Neuronal stem cell (in vitro differentiated cells): Measurements from ENCODE around the gene PTPRC.

Experiments used
- DNase-seq: peaks from one replicate; pipeline ENCODE4 v3.0.0-alpha.2; 2013; ENCODE audit warnings: low spot score
- H2AFZ ChIP-seq: one replicate; pipeline ENCODE4 v1.6.1; 2013; ENCODE audit warnings: mild to moderate bottlenecking, low read length, inconsistent platforms
- H2AK5ac ChIP-seq: 2 replicates; pipeline ENCODE4 v1.6.1; 2013; ENCODE audit warnings: low read depth, mild to moderate bottlenecking, inconsistent platforms, low read length, moderate library complexity, mixed read lengths
- H2BK120ac ChIP-seq: 2 replicates; pipeline ENCODE4 v1.6.1; 2013; ENCODE audit warnings: low read depth, mild to moderate bottlenecking, inconsistent platforms, low read length, moderate library complexity, mixed read lengths
- H2BK12ac ChIP-seq: one replicate; pipeline ENCODE4 v1.6.1; 2013; ENCODE audit warnings: low read length, inconsistent platforms
- H2BK15ac ChIP-seq: 2 replicates; pipeline ENCODE4 v1.6.1; 2013; ENCODE audit warnings: mild to moderate bottlenecking, low read length, inconsistent platforms, mixed read lengths
- H2BK5ac ChIP-seq: one replicate; pipeline ENCODE4 v1.6.1; 2013; ENCODE audit warnings: inconsistent platforms, mild to moderate bottlenecking, low read length, moderate library complexity
- H3K14ac ChIP-seq: one replicate; pipeline ENCODE4 v1.6.1; 2013; ENCODE audit warnings: low read length, inconsistent platforms
- H3K18ac ChIP-seq: 2 replicates; pipeline ENCODE4 v1.6.1; 2013; ENCODE audit warnings: low read length, inconsistent platforms
- H3K23ac ChIP-seq: 2 replicates; pipeline ENCODE4 v1.6.1; 2013; ENCODE audit warnings: low read depth, mild to moderate bottlenecking, mixed read lengths, low read length, inconsistent platforms; ENCODE audit not compliant: poor library complexity
- H3K27ac ChIP-seq: replicated peaks from 3 replicates; pipeline ENCODE4 v1.5.1; 2013; ENCODE audit warnings: low read length, inconsistent platforms
- H3K27me3 ChIP-seq, 3 experiments: 2 replicates each; pipeline ENCODE4 v1.6.1; 2013; ENCODE audit warnings: low read length in 3 of 3, mild to moderate bottlenecking in 2 of 3, inconsistent platforms in 1 of 3, low read depth in 1 of 3, mixed read lengths in 1 of 3, moderate library complexity in 1 of 3; ENCODE audit not compliant: control insufficient read depth in 3 of 3, insufficient read depth in 3 of 3
- H3K36me3 ChIP-seq, 2 donors: replicated peaks in 1 of 2; 2 replicates each; pipeline ENCODE4 v1.6.1; 2013; ENCODE audit warnings: low read length in 2 of 2; ENCODE audit not compliant: control insufficient read depth in 2 of 2, insufficient read depth in 2 of 2
- H3K4ac ChIP-seq: 2 replicates; pipeline ENCODE4 v1.6.1; 2013; ENCODE audit warnings: inconsistent platforms, mild to moderate bottlenecking, low read length, moderate library complexity
- H3K4me1 ChIP-seq, 2 donors: 1 replicate in 1 of 2; 2 replicates in 1 of 2; pipeline ENCODE4 v1.6.1; 2013; ENCODE audit warnings: low read length in 2 of 2, low read depth in 1 of 2; ENCODE audit not compliant: control insufficient read depth in 2 of 2, insufficient read depth in 1 of 2
- H3K4me2 ChIP-seq: one replicate; pipeline ENCODE4 v1.6.1; 2013; ENCODE audit warnings: mild to moderate bottlenecking, low read length, inconsistent platforms; ENCODE audit not compliant: insufficient read depth, poor library complexity, severe bottlenecking
- H3K4me3 ChIP-seq, 2 donors: 2 replicates each; pipeline ENCODE4 v1.5.1; 2013; ENCODE audit warnings: low read length in 2 of 2, mild to moderate bottlenecking in 2 of 2, inconsistent platforms in 1 of 2, moderate library complexity in 1 of 2
- H3K79me1 ChIP-seq: one replicate; pipeline ENCODE4 v1.6.1; 2013; ENCODE audit warnings: low read depth, mild to moderate bottlenecking, inconsistent platforms, low read length, moderate library complexity
- H3K9ac ChIP-seq: one replicate; pipeline ENCODE4 v1.6.1; 2013; ENCODE audit warnings: mild to moderate bottlenecking, low read depth, low read length, inconsistent platforms; ENCODE audit not compliant: poor library complexity
- H3K9me3 ChIP-seq, 2 donors: replicated peaks in 1 of 2; 2 replicates each; pipeline versions ENCODE3 to v1.6.1; 2013; ENCODE audit warnings: low read length in 2 of 2, mild to moderate bottlenecking in 2 of 2, inconsistent platforms in 1 of 2, low read depth in 1 of 2, mixed read lengths in 1 of 2, moderate library complexity in 1 of 2; ENCODE audit not compliant: control insufficient read depth in 2 of 2, insufficient read depth in 1 of 2
- H4K8ac ChIP-seq: one replicate; pipeline ENCODE4 v1.6.1; 2013; ENCODE audit warnings: low read depth, mild to moderate bottlenecking, inconsistent platforms, low read length, moderate library complexity
- H4K91ac ChIP-seq: one replicate; pipeline ENCODE4 v1.6.1; 2013; ENCODE audit warnings: low read length, low read depth, mild to moderate bottlenecking, inconsistent platforms; ENCODE audit not compliant: poor library complexity
- WGBS, 2 donors: extraction: QIAGEN DNeasy Blood & Tissue Kit; methylation state at CpG; one replicate each; pipeline ENCODE4 v1.1.7; 2013; ENCODE audit warnings: missing lambda C conversion rate in 2 of 2, mixed read lengths in 1 of 2; ENCODE audit not compliant: insufficient read length in 2 of 2, insufficient replicate concordance in 1 of 2; ENCODE audit errors: extremely low coverage in 2 of 2; 5-methylcytosine and 5-hydroxymethylcytosine counted together

PTPRC gene

DNA sequence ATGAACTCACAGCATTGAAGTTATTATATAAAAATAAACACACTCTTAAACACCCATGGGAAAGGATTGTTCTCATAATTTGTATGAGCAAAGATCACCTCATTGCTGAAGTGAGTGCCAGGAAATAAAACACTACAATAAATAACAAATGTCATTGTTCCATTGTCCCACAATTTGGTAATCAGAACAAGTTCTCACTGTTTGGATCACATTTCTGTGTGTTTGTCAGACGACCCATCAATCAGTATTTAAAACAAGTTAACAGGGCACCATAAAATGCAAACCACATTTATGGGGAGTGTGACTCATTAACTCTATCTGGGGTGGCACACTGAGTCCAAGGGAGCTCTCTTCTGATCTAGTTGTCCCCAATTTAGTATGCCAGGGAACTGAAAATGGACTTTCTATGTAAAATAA is 124.5 kb downstream of the PTPRC start:
- no peaks in the 10 kb centered on the region for H3K36me3 ChIP-seq
- no peak overlapping the region for H3K27ac ChIP-seq
- H3K4me1 ChIP-seq = no peaks in the 10 kb centered on the region
- no peak overlapping the region for H3K14ac ChIP-seq
- no peak overlapping the region for H2BK5ac ChIP-seq
- H3K23ac ChIP-seq = no peak overlapping the region
- H2BK120ac ChIP-seq = no peak overlapping the region
- no peaks in the 10 kb centered on the region for H3K27me3 ChIP-seq
- no peak overlapping the region for H2BK12ac ChIP-seq
- no peak overlapping the region for H2AK5ac ChIP-seq
- no peaks in the 10 kb centered on the region for H3K79me1 ChIP-seq
- H3K4me2 ChIP-seq = peak overlapping the region; percentile 11
- H2AFZ ChIP-seq = no peak overlapping the region
- no peak overlapping the region for H2BK15ac ChIP-seq
- H4K8ac ChIP-seq = no peak overlapping the region
- H3K18ac ChIP-seq = no peak overlapping the region
- H3K9ac ChIP-seq = no peak overlapping the region
- no peak overlapping the region for H3K4ac ChIP-seq
- no peaks in the 10 kb centered on the region for H3K9me3 ChIP-seq
- no peak overlapping the region for H3K4me3 ChIP-seq
- no peak for DNase-seq
- no CpG with 5 or more reads among the region's 1 CpG for WGBS, 2 donors
- no peak overlapping the region for H4K91ac ChIP-seq

DNA sequence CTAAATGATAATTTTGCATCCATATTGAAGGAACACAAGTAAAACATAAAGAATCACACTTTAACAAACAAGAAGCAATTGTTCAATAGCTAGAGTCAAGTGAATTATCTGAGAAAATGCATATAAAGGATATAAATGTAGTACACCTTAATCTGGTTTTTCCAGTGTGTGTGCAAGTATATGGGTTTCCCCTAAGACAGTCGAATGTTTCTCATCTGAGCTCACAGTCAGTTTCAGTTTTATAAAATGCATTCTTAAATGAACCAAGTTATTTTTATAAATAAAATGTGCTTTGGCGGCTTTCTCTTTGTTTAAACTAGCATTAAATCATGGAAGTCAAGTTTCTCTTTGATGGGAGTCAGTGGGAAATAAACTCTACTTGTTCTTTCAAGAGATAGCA is 125.9 kb downstream of the PTPRC start:
- Histone ChIP-seq H2BK120ac (no peak overlapping the region), H3K9ac (no peak overlapping the region), H3K18ac (no peak overlapping the region), H3K4me3 (no peak overlapping the region), H3K27me3 (no peaks in the 10 kb centered on the region), H2BK12ac (no peak overlapping the region), H4K8ac (no peak overlapping the region), H3K9me3 (no peaks in the 10 kb centered on the region), H3K4ac (no peak overlapping the region), H3K4me1 (no peaks in the 10 kb centered on the region), H2BK5ac (no peak overlapping the region), H3K36me3 (no peaks in the 10 kb centered on the region), H3K4me2 (no peak overlapping the region), H3K27ac (no peak overlapping the region), H3K79me1 (no peaks in the 10 kb centered on the region), H3K23ac (no peak overlapping the region), H3K14ac (no peak overlapping the region), H2BK15ac (no peak overlapping the region), H2AK5ac (no peak overlapping the region), H4K91ac (no peak overlapping the region), H2AFZ (no peak overlapping the region)
- no peak for DNase-seq
- no CpG with 5 or more reads among the region's 2 CpGs for WGBS, 2 donors

DNA sequence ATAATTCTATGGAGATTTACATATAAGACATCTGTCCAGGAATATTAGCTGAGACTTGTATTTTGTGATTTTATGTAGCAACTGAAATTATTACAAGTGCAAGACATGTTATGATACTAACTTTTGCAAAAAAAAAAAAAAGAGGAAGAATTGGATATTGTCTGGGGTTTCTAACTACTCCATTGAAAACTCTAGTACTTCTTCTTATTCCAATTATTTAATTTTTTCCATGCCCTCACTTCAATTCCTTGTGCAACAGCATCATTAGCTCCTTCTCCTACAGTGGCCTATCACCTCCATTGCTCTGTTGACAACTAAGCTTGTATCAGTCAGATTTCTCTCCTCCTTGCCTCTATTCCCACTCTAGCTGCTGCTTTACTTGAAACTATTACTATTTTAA is 126.6 kb downstream of the PTPRC start:
- no peak overlapping the region for H2AFZ ChIP-seq
- H2BK15ac ChIP-seq = no peak overlapping the region
- no peak overlapping the region for H3K23ac ChIP-seq
- H3K4me2 ChIP-seq = no peak overlapping the region
- no peaks in the 10 kb centered on the region for H3K9me3 ChIP-seq
- no peak overlapping the region for H3K18ac ChIP-seq
- no peak overlapping the region for H3K14ac ChIP-seq
- H2BK12ac ChIP-seq = no peak overlapping the region
- no peak overlapping the region for H2BK120ac ChIP-seq
- no peak overlapping the region for H3K9ac ChIP-seq
- H2BK5ac ChIP-seq = no peak overlapping the region
- H2AK5ac ChIP-seq = no peak overlapping the region
- H3K4me3 ChIP-seq = no peak overlapping the region
- no peak overlapping the region for H4K91ac ChIP-seq
- H3K36me3 ChIP-seq = no peaks in the 10 kb centered on the region
- no peak for DNase-seq
- no peak overlapping the region for H3K4ac ChIP-seq
- no peaks in the 10 kb centered on the region for H3K4me1 ChIP-seq
- no peak overlapping the region for H3K27ac ChIP-seq
- H4K8ac ChIP-seq = no peak overlapping the region
- no peaks in the 10 kb centered on the region for H3K79me1 ChIP-seq
- no peaks in the 10 kb centered on the region for H3K27me3 ChIP-seq

DNA sequence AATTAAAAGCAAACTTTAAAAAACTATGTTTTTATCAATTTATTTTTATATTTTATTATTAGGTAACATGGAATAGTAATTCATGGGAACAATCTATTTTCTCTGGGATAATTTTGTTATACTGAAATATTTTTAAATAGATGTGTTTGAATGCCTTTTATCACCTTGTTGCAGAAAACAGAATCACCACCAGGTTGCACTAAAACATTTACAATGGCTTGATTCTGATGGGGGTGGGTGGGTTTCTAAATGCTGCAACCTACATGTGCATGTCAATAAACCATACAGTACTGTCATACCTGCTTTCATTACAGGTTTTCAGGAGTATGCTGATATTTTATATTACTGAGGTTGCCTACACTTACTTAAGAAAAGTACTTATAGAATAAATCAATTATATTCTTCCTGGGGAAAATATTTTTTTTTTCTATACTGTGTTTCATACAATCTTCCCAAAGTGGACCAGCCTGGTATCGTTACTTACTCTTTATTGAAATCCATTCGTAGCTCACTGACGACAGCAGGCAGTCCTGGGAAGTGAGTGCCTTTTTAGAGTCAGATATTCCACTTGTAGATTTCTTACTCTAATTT is 132.8 kb downstream of the PTPRC start:
- no peak overlapping the region for H4K91ac ChIP-seq
- no peak overlapping the region for H3K4ac ChIP-seq
- no peak overlapping the region for H2BK15ac ChIP-seq
- H3K4me1 ChIP-seq = no peaks in the 10 kb centered on the region
- H4K8ac ChIP-seq = no peak overlapping the region
- no peak overlapping the region for H2BK120ac ChIP-seq
- H3K14ac ChIP-seq = no peak overlapping the region
- DNase-seq = peak; percentile 20
- WGBS, 2 donors = no CpG with 5 or more reads among the region's 3 CpGs
- no peak overlapping the region for H3K27ac ChIP-seq
- no peaks in the 10 kb centered on the region for H3K9me3 ChIP-seq
- no peak overlapping the region for H3K9ac ChIP-seq
- no peak overlapping the region for H3K4me3 ChIP-seq
- H2AK5ac ChIP-seq = no peak overlapping the region
- H3K23ac ChIP-seq = no peak overlapping the region
- H2BK12ac ChIP-seq = no peak overlapping the region
- H3K27me3 ChIP-seq = no peaks in the 10 kb centered on the region
- no peak overlapping the region for H2BK5ac ChIP-seq
- H3K36me3 ChIP-seq = no peaks in the 10 kb centered on the region
- no peaks in the 10 kb centered on the region for H3K79me1 ChIP-seq
- H3K18ac ChIP-seq = no peak overlapping the region
- H2AFZ ChIP-seq = no peak overlapping the region
- no peak overlapping the region for H3K4me2 ChIP-seq
